ENCODE results near the gene SRCAP. TPM values are rescaled to one million over a fixed set of nuclear protein-coding genes. Genes with fewer than 3 reads are reported as not detected.

SRCAP gene
- total RNA-seq, 1 experiment from 2014 or later = 60.7 TPM

GRCh38 chr16:30667361-30667905 lies 31.5 kb upstream of the SRCAP start:
- no TSS peak for BruUV-seq (replicated peaks)
- ChIA-PET CTCF (interaction anchor here (0.9 kb wide), 1 partner anchor 9 kb away, joined by 3 read pairs; the partner anchor contains the start of gene FBRS), POLR2A (interaction anchor here (0.8 to 3.0 kb wide), 2 partner anchors 8 to 31 kb away, joined by 4 to 13 read pairs; partner anchors contain the start of genes FBRS and SRCAP)
- no peaks in the 10 kb centered on the region for H3K9me3 Mint-ChIP-seq (ENCODE audit: unreplicated experiment)
- no peak for DNase-seq (ENCODE audit: unreplicated experiment)
- TF ChIP-seq CTCF (IDR thresholded peaks at IDR 0.05; ENCODE audit: unreplicated experiment) = no peak
- H3K4me3 Mint-ChIP-seq (ENCODE audit: unreplicated experiment) = no peak overlapping the region
- H3K4me1 Mint-ChIP-seq (ENCODE audit: insufficient read depth, unreplicated experiment) = no peaks in the 10 kb centered on the region
- H3K36me3 Mint-ChIP-seq (ENCODE audit: insufficient read depth, unreplicated experiment) = peaks cover 71% of the 10 kb centered on the region
- intact Hi-C loops (cut with micrococcal nuclease) = no loop called here
- no peaks in the 10 kb centered on the region for H3K27me3 Mint-ChIP-seq (ENCODE audit: insufficient read depth, unreplicated experiment)
- H3K27ac Mint-ChIP-seq (ENCODE audit: low read depth, unreplicated experiment) = no peak overlapping the region

GRCh38 chr16:30668393-30668792 lies 30.6 kb upstream of the SRCAP start:
- CTCF ChIA-PET = interaction anchor here (0.9 kb wide), 1 partner anchor 10 kb away, joined by 3 read pairs; the partner anchor contains the start of gene FBRS
- intact Hi-C loops (cut with micrococcal nuclease) = no loop called here
- Mint-ChIP-seq H3K27ac (ENCODE audit: low read depth, unreplicated experiment) (no peak overlapping the region), H3K9me3 (ENCODE audit: unreplicated experiment) (no peaks in the 10 kb centered on the region), H3K36me3 (ENCODE audit: insufficient read depth, unreplicated experiment) (peaks cover 61% of the 10 kb centered on the region), H3K4me3 (ENCODE audit: unreplicated experiment) (no peak overlapping the region), H3K27me3 (ENCODE audit: insufficient read depth, unreplicated experiment) (no peaks in the 10 kb centered on the region), H3K4me1 (ENCODE audit: insufficient read depth, unreplicated experiment) (no peaks in the 10 kb centered on the region)
- no peak for TF ChIP-seq CTCF (IDR thresholded peaks at IDR 0.05; ENCODE audit: unreplicated experiment)
- no peak for DNase-seq (ENCODE audit: unreplicated experiment)
- no TSS peak for BruUV-seq (replicated peaks)
- POLR2A ChIA-PET = interaction anchor here (0.6 to 3.0 kb wide), 3 partner anchors 9 to 97 kb away, joined by 3 to 13 read pairs (median 4); partner anchors contain the start of genes FBRS and SRCAP

GRCh38 chr16:30669026-30669902 lies 29.7 kb upstream of the SRCAP start:
- Mint-ChIP-seq H3K27me3 (ENCODE audit: insufficient read depth, unreplicated experiment) (no peaks in the 10 kb centered on the region), H3K36me3 (ENCODE audit: insufficient read depth, unreplicated experiment) (peaks cover 56% of the 10 kb centered on the region), H3K9me3 (ENCODE audit: unreplicated experiment) (no peaks in the 10 kb centered on the region), H3K27ac (ENCODE audit: low read depth, unreplicated experiment) (no peak overlapping the region), H3K4me3 (ENCODE audit: unreplicated experiment) (no peak overlapping the region), H3K4me1 (ENCODE audit: insufficient read depth, unreplicated experiment) (no peaks in the 10 kb centered on the region)
- CTCF ChIA-PET = no interaction called here
- DNase-seq (ENCODE audit: unreplicated experiment) = no peak
- intact Hi-C loops (cut with micrococcal nuclease) = no loop called here
- no peak for TF ChIP-seq CTCF (IDR thresholded peaks at IDR 0.05; ENCODE audit: unreplicated experiment)
- no TSS peak for BruUV-seq (replicated peaks)
- POLR2A ChIA-PET = interaction anchor here (0.7 to 3.0 kb wide), 2 partner anchors 10 to 109 kb away, joined by 6 to 13 read pairs; partner anchors contain the start of gene FBRS
